Measurements from ENCODE around the gene EGF. TPM values are rescaled to one million over a fixed set of nuclear protein-coding genes. Genes with fewer than 3 reads are reported as not detected.

Gene EGF
- total RNA-seq, 1 experiment from 2014 or later, result 0.25 TPM

DNA sequence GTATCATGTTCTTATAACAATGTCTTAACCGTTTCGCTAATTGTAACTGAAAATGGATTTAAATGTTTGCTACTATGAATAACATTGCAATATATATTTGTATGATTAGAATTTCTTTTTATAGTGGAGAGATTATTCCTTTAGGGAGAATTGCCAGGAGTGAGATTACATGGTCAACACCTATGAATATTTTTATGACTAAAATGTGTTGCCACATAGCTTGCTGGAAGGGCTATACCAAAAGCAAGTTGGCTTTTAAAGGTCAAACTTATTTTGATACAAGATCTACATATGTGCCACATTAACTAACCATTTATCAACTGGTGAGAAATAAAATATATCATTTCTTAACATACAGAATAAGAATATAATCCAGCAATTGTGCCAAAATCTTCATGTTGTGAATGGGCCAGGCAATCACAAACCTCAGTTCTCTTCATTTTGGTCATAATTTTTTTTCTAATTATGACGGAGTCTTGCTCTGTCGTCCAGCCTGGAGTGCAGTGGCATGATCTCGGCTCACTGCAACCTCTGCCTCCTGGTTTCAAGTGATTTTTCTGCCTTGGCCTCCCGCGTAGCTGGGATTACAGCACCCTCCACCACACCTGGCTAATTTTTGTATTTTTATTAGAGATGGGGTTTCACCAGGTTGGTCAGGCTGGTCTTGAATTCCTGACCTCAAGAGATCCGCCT lies 10.0 kb upstream of the EGF start:
- H3K36me3 ChIP-seq (ENCODE audit: control insufficient read depth, insufficient read depth, low read length), result no peaks in the 10 kb centered on the region
- H3K27me3 ChIP-seq (replicated peaks; ENCODE audit: control insufficient read depth, insufficient read depth, low read length), result no peaks in the 10 kb centered on the region
- DNase-seq, result no peak
- ChIA-PET POLR2A (no interaction called here), CTCF (no interaction called here)
- H3K9me3 Mint-ChIP-seq (ENCODE audit: unreplicated experiment), result peaks cover 13% of the 10 kb centered on the region
- no peaks in the 10 kb centered on the region for H3K9me3 ChIP-seq
- no TSS peak for BruUV-seq (replicated peaks)
- no peak overlapping the region for H3K4me3 Mint-ChIP-seq (ENCODE audit: unreplicated experiment)
- H3K4me1 ChIP-seq, result no peaks in the 10 kb centered on the region
- no peak overlapping the region for H3K27ac Mint-ChIP-seq (ENCODE audit: unreplicated experiment)
- intact Hi-C loops (cut with micrococcal nuclease; ENCODE audit: unreplicated experiment), result no loop called here
- H3K27me3 Mint-ChIP-seq (ENCODE audit: insufficient read depth, unreplicated experiment), result no peaks in the 10 kb centered on the region
- no peaks in the 10 kb centered on the region for H3K4me1 Mint-ChIP-seq (ENCODE audit: low read depth, unreplicated experiment)
- H3K4me3 ChIP-seq (ENCODE audit: low read depth, low read length), result no peak overlapping the region
- no peaks in the 10 kb centered on the region for H3K36me3 Mint-ChIP-seq (ENCODE audit: insufficient read depth, unreplicated experiment)
- TF ChIP-seq, protein P1, sequence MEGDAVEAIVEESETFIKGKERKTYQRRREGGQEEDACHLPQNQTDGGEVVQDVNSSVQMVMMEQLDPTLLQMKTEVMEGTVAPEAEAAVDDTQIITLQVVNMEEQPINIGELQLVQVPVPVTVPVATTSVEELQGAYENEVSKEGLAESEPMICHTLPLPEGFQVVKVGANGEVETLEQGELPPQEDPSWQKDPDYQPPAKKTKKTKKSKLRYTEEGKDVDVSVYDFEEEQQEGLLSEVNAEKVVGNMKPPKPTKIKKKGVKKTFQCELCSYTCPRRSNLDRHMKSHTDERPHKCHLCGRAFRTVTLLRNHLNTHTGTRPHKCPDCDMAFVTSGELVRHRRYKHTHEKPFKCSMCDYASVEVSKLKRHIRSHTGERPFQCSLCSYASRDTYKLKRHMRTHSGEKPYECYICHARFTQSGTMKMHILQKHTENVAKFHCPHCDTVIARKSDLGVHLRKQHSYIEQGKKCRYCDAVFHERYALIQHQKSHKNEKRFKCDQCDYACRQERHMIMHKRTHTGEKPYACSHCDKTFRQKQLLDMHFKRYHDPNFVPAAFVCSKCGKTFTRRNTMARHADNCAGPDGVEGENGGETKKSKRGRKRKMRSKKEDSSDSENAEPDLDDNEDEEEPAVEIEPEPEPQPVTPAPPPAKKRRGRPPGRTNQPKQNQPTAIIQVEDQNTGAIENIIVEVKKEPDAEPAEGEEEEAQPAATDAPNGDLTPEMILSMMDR (IDR thresholded peaks at IDR 0.05; ENCODE audit: insufficient read depth in 1 of 2, low read depth in 1 of 2, low read length in 1 of 2, severe bottlenecking in 1 of 2, unreplicated experiment in 1 of 2), result no peak

GRCh38 chr4:109908731-109909130 lies 4.0 kb upstream of the EGF start:
- Mint-ChIP-seq H3K36me3 (ENCODE audit: insufficient read depth, unreplicated experiment) (no peaks in the 10 kb centered on the region), H3K27me3 (ENCODE audit: insufficient read depth, unreplicated experiment) (no peaks in the 10 kb centered on the region)

GRCh38 chr4:109910256-109910655 lies 2.4 kb upstream of the EGF start:
- no peaks in the 10 kb centered on the region for H3K9me3 ChIP-seq
- POLR2A ChIA-PET, result no interaction called here
- peak; percentile 11 to 39 for DNase-seq

More at GRCh38 chr4:109908731-109909130, 4.0 kb upstream of the EGF start:
- POLR2A ChIA-PET, result no interaction called here
- H3K4me3 ChIP-seq (ENCODE audit: low read depth, low read length), result no peak overlapping the region
- CTCF ChIA-PET, result no interaction called here
- H3K9me3 Mint-ChIP-seq (ENCODE audit: unreplicated experiment), result peaks cover 13% of the 10 kb centered on the region
- intact Hi-C loops (cut with micrococcal nuclease; ENCODE audit: unreplicated experiment), result no loop called here
- TF ChIP-seq, protein P1 (IDR thresholded peaks at IDR 0.05; ENCODE audit: insufficient read depth in 1 of 2, low read depth in 1 of 2, low read length in 1 of 2, severe bottlenecking in 1 of 2, unreplicated experiment in 1 of 2), result no peak
- BruUV-seq (replicated peaks), result no TSS peak
- peaks cover 6% of the 10 kb centered on the region; the same call in 1 of the 2 replicates for H3K4me1 ChIP-seq
- no peaks in the 10 kb centered on the region for H3K36me3 ChIP-seq (ENCODE audit: control insufficient read depth, insufficient read depth, low read length)
- H3K27me3 ChIP-seq (replicated peaks; ENCODE audit: control insufficient read depth, insufficient read depth, low read length), result no peaks in the 10 kb centered on the region
- no peak overlapping the region for H3K27ac Mint-ChIP-seq (ENCODE audit: unreplicated experiment)
- H3K4me3 Mint-ChIP-seq (ENCODE audit: unreplicated experiment), result no peak overlapping the region
- H3K4me1 Mint-ChIP-seq (ENCODE audit: low read depth, unreplicated experiment), result peaks cover 8% of the 10 kb centered on the region
- DNase-seq, result no peak
- H3K9me3 ChIP-seq, result no peaks in the 10 kb centered on the region

More at GRCh38 chr4:109910256-109910655, 2.4 kb upstream of the EGF start:
- Mint-ChIP-seq H3K36me3 (ENCODE audit: insufficient read depth, unreplicated experiment) (no peaks in the 10 kb centered on the region), H3K4me3 (ENCODE audit: unreplicated experiment) (no peak overlapping the region), H3K4me1 (ENCODE audit: low read depth, unreplicated experiment) (peaks cover 8% of the 10 kb centered on the region), H3K27me3 (ENCODE audit: insufficient read depth, unreplicated experiment) (no peaks in the 10 kb centered on the region), H3K27ac (ENCODE audit: unreplicated experiment) (no peak overlapping the region), H3K9me3 (ENCODE audit: unreplicated experiment) (peaks cover 13% of the 10 kb centered on the region)
- no peaks in the 10 kb centered on the region for H3K27me3 ChIP-seq (replicated peaks; ENCODE audit: control insufficient read depth, insufficient read depth, low read length)
- TF ChIP-seq, protein P1 (IDR thresholded peaks at IDR 0.05; ENCODE audit: insufficient read depth in 1 of 2, low read depth in 1 of 2, low read length in 1 of 2, severe bottlenecking in 1 of 2, unreplicated experiment in 1 of 2), result no peak
- H3K36me3 ChIP-seq (ENCODE audit: control insufficient read depth, insufficient read depth, low read length), result no peaks in the 10 kb centered on the region
- no peak overlapping the region for H3K4me3 ChIP-seq (ENCODE audit: low read depth, low read length)
- intact Hi-C loops (cut with micrococcal nuclease; ENCODE audit: unreplicated experiment), result no loop called here
- no TSS peak for BruUV-seq (replicated peaks)
- CTCF ChIA-PET, result no interaction called here
- peaks cover 6% of the 10 kb centered on the region; the same call in 1 of the 2 replicates for H3K4me1 ChIP-seq
